Measurements from ENCODE around the gene OTOA.
A peak's percentile ranks its signal among the peaks of the same experiment; 100 is the strongest.

DNA sequence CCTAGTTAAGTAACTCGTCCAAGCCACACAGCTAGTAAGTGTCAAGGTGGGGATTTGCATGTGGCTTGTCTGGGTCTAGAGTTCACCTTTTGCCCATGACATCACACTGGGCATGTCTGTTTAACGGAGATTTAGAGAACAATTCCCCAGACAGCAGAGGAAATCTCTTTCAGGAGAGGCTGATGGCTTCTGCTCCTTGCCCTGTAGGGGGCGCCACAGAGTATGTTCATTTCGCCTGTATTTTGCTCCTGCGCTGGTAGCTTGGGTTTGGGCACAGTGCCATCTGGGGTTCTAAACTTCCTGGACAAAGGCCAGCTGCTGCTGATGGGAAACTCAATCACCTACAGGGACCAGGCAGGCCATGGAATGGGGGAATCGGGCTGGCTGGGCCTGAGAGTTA is 20.4 kb downstream of the OTOA start:
- TF ChIP-seq, protein P1, sequence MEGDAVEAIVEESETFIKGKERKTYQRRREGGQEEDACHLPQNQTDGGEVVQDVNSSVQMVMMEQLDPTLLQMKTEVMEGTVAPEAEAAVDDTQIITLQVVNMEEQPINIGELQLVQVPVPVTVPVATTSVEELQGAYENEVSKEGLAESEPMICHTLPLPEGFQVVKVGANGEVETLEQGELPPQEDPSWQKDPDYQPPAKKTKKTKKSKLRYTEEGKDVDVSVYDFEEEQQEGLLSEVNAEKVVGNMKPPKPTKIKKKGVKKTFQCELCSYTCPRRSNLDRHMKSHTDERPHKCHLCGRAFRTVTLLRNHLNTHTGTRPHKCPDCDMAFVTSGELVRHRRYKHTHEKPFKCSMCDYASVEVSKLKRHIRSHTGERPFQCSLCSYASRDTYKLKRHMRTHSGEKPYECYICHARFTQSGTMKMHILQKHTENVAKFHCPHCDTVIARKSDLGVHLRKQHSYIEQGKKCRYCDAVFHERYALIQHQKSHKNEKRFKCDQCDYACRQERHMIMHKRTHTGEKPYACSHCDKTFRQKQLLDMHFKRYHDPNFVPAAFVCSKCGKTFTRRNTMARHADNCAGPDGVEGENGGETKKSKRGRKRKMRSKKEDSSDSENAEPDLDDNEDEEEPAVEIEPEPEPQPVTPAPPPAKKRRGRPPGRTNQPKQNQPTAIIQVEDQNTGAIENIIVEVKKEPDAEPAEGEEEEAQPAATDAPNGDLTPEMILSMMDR (IDR thresholded peaks at IDR 0.05): peak in 1 of 6 experiments; percentile 40
- no peak for TF ChIP-seq POLR2A (IDR thresholded peaks at IDR 0.05)
